Measurements from ENCODE around the gene RRP12.
"Not testable (repeated sequence)": the region's sequence is repeated elsewhere in the genome, so short reads cannot be mapped to it uniquely, and the experiment has no call there.

RRP12 gene

DNA sequence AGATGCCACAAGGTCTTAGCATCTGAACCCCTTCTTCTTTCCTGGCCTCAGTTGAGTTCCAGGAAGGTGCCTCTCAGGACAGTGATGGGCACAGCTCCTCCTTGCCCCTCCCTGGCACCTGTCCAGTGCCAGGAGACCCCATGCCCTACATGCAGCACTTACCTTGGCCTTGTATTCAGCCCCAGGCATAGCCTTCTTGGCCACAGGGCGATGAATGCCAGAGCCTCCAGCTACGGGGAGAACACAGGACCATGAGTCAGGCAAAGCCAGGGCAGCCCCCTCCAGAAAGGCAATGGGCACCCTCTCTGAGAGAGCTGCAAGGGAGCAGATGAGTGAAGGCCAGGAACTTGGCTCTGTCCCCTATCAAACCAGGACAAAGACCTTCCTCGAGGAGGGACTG is 42.4 kb downstream of the RRP12 start:
- CTCF ChIA-PET = interaction anchor here (0.9 to 1.7 kb wide), 2 partner anchors 18 to 286 kb away, joined by 3 to 4 read pairs; no protein-coding TSS in a partner anchor
- POLR2A ChIA-PET = interaction anchor here (0.8 to 1.2 kb wide), 2 partner anchors 8 to 42 kb away, joined by 3 to 4 read pairs; partner anchors contain the start of gene RRP12
- no peak for TF ChIP-seq SP1 (IDR thresholded peaks at IDR 0.05)
- DNase-seq (ENCODE audit: extremely low spot score) = no peak

- CTCF ChIA-PET = interaction anchor here (0.9 to 1.8 kb wide), 3 partner anchors 18 to 286 kb away, joined by 3 to 5 read pairs (median 4); no protein-coding TSS in a partner anchor
- TF ChIP-seq FOXK2 (IDR thresholded peaks at IDR 0.05) = no peak
- DNase-seq (ENCODE audit: extremely low spot score) = no peak
- POLR2A ChIA-PET = interaction anchor here (0.8 kb wide), 1 partner anchor 8 kb away, joined by 3 read pairs; no protein-coding TSS in a partner anchor
These were observed 42.8 kb downstream of the RRP12 start for GRCh38 chr10:97358349-97358748.

GRCh38 chr10:97356918-97357317 is 44.2 kb downstream of the RRP12 start:
- TF ChIP-seq CTBP1 (IDR thresholded peaks at IDR 0.05; ENCODE audit: borderline replicate concordance) = no peak
- no peak for TF ChIP-seq L3MBTL2 (conservative IDR thresholded peaks at IDR 0.05)
- ChIA-PET POLR2A (interaction anchor here (1.5 kb wide), 1 partner anchor 44 kb away, joined by 3 read pairs; the partner anchor contains the start of gene RRP12), CTCF (interaction anchor here (1.0 to 1.8 kb wide), 3 partner anchors 24 to 284 kb away, joined by 3 to 5 read pairs (median 4); no protein-coding TSS in a partner anchor)
- DNase-seq (ENCODE audit: extremely low spot score) = no peak

GRCh38 chr10:97356318-97356914 is 44.7 kb downstream of the RRP12 start:
- CTCF ChIA-PET = interaction anchor here (1.0 to 1.8 kb wide), 3 partner anchors 23 to 358 kb away, joined by 3 to 5 read pairs (median 3); no protein-coding TSS in a partner anchor
- DNase-seq (ENCODE audit: extremely low spot score) = no peak
- POLR2A ChIA-PET = interaction anchor here (1.5 kb wide), 1 partner anchor 45 kb away, joined by 3 read pairs; the partner anchor contains the start of gene RRP12
- TF ChIP-seq, protein P1, sequence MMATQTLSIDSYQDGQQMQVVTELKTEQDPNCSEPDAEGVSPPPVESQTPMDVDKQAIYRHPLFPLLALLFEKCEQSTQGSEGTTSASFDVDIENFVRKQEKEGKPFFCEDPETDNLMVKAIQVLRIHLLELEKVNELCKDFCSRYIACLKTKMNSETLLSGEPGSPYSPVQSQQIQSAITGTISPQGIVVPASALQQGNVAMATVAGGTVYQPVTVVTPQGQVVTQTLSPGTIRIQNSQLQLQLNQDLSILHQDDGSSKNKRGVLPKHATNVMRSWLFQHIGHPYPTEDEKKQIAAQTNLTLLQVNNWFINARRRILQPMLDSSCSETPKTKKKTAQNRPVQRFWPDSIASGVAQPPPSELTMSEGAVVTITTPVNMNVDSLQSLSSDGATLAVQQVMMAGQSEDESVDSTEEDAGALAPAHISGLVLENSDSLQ (IDR thresholded peaks at IDR 0.05) = no peak
- no peak for TF ChIP-seq BHLHE40 (IDR thresholded peaks at IDR 0.05; ENCODE audit: borderline replicate concordance)

DNA sequence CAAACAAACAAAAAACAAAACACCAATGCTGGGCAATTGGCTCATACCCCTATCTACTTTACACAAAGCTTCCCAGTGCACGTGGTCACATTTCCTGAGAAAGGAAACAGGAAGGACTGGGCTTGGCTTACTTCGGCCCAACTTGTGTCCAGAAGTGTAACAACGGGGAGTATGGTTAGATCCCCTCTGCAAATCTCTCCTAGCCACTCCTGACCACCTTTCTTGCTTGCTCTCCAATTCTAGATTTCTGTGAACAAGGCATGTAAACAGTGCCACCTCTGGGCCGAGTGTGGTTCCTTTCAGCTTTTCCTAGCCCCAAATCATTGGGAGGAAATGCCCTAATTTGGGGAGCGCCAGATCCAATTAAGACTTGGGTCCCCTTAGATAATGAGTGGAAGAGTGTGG is 45.6 kb downstream of the RRP12 start:
- TF ChIP-seq SP1 (IDR thresholded peaks at IDR 0.05) (no peak), FOXM1 (IDR thresholded peaks at IDR 0.05; ENCODE audit: borderline replicate concordance) (no peak)
- ChIA-PET CTCF (interaction anchor here (1.0 kb wide), 1 partner anchor 359 kb away, joined by 3 read pairs; no protein-coding TSS in a partner anchor), POLR2A (no interaction called here)
- no peak for DNase-seq (ENCODE audit: extremely low spot score)

- POLR2A ChIA-PET = no interaction called here
- DNase-seq (ENCODE audit: extremely low spot score) = no peak
- CTCF ChIA-PET = interaction anchor here (0.6 kb wide), 1 partner anchor 76 kb away, joined by 3 read pairs; no protein-coding TSS in a partner anchor
- TF ChIP-seq ELF4 (IDR thresholded peaks at IDR 0.05) (no peak), SP1 (IDR thresholded peaks at IDR 0.05) (no peak), FOXA1 (IDR thresholded peaks at IDR 0.05) (no peak), ZNF384 (IDR thresholded peaks at IDR 0.05) (no peak)
These were observed 47.2 kb downstream of the RRP12 start for GRCh38 chr10:97353945-97354344.

- no peak for DNase-seq (ENCODE audit: extremely low spot score)
- ChIA-PET POLR2A (interaction anchor here (1.0 to 1.4 kb wide), 2 partner anchors 9 kb away, joined by 3 read pairs; no protein-coding TSS in a partner anchor), CTCF (interaction anchor here (1.5 kb wide), 1 partner anchor 17 kb away, joined by 4 read pairs; no protein-coding TSS in a partner anchor)
- TF ChIP-seq ARNT (IDR thresholded peaks at IDR 0.05) (no peak), NFRKB (IDR thresholded peaks at IDR 0.05) (no peak), CTBP1 (IDR thresholded peaks at IDR 0.05; ENCODE audit: borderline replicate concordance) (no peak), BHLHE40 (IDR thresholded peaks at IDR 0.05; ENCODE audit: borderline replicate concordance) (no peak), HDGF (IDR thresholded peaks at IDR 0.05; ENCODE audit: borderline replicate concordance) (no peak), FOXK2 (IDR thresholded peaks at IDR 0.05) (no peak), ZNF384 (IDR thresholded peaks at IDR 0.05) (no peak), TARDBP (IDR thresholded peaks at IDR 0.05) (no peak), L3MBTL2 (conservative IDR thresholded peaks at IDR 0.05) (no peak), SP1 (IDR thresholded peaks at IDR 0.05) (no peak), ELF4 (IDR thresholded peaks at IDR 0.05) (no peak), FOXM1 (IDR thresholded peaks at IDR 0.05; ENCODE audit: borderline replicate concordance) (no peak)
- TF ChIP-seq, protein P1 (IDR thresholded peaks at IDR 0.05) = no peak
These were observed 51.2 kb downstream of the RRP12 start for GRCh38 chr10:97349752-97350513.

DNA sequence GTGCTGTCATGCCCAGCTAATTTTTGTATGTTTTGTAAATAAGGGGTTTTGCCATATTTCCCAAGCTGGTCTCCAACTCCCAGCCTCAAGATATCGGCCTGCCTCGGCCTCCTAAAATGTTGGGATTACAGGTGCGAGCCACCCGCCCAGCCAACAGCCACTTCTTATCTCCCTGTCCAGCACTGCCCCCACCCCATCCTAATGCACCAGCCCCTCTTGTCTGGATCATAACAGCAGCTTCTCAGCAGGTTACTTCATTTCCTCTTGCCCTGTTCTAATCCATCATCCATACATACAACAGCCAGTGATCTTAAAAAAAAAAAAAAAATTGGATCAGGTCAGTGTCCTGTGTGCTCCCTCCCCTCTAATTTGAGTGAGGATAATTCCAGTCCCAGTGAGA is 53.8 kb downstream of the RRP12 start:
- no peak for TF ChIP-seq L3MBTL2 (conservative IDR thresholded peaks at IDR 0.05)
- no peak for TF ChIP-seq SP1 (IDR thresholded peaks at IDR 0.05)
- CTCF ChIA-PET = interaction anchor here (0.6 kb wide), 1 partner anchor 68 kb away, joined by 3 read pairs; no protein-coding TSS in a partner anchor
- POLR2A ChIA-PET = interaction anchor here (1.4 kb wide), 1 partner anchor 12 kb away, joined by 3 read pairs; no protein-coding TSS in a partner anchor
- no peak for DNase-seq (ENCODE audit: extremely low spot score)

- CTCF ChIA-PET; POLR2A ChIA-PET; DNase-seq (ENCODE audit: extremely low spot score): not testable (repeated sequence)
These were observed 57.5 kb downstream of the RRP12 start for GRCh38 chr10:97343664-97344063.
